Measurements from ENCODE around the gene IQCC.

The IQCC gene

DNA sequence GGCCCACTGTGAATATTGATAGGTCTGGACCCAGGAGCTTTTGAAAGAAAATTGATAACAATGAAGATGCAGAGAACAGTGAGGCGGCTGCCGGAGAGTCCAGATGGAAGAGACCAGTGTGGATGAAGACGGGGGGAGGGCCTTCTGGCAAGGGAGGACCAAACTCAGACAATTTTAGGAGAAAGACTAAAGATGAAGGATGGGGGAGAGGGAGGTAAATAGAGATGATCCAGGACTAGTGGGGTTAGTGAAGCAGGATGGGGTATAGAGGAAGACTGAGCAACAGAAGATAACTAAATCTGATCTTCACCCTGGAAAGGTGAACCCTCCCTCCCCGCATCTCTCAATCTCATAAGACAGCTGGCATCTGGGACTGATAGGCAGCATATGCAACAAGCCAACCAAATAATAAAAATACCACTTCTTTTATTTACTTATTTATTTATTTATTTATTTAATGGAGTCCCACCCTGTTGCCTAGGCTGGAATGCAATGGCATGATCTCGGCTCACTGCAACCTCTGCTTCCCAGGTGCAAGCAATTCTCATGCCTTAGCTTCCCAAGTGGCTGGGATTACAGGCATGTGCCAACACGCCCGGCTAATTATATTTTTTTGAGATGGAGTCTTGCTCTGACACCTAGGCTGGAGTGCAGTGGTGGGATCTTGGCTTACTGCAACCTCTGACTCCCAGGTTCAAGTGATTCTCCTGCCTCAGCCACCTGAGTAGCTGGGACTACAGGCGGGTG is 27.3 kb downstream of the IQCC start:
- H3K36me3 ChIP-seq (ENCODE audit: insufficient read depth, low read length) = peaks cover 71% of the 10 kb centered on the region
- H3K27me3 ChIP-seq (ENCODE audit: insufficient read depth, low read length) = no peaks in the 10 kb centered on the region
- 91% methylated on average over 8 of the region's 8 CpGs for WGBS
- no peak overlapping the region for H3K9ac ChIP-seq (ENCODE audit: low read depth, low read length)
- H3K9me3 ChIP-seq (ENCODE audit: insufficient read depth, low read depth, low read length) = no peaks in the 10 kb centered on the region
- no peak overlapping the region for H3K27ac ChIP-seq (ENCODE audit: low read depth, low read length)
- H3K4me1 ChIP-seq (ENCODE audit: insufficient read depth, low read length) = no peaks in the 10 kb centered on the region
- no peak overlapping the region for H3K4me3 ChIP-seq (ENCODE audit: low read length)

DNA sequence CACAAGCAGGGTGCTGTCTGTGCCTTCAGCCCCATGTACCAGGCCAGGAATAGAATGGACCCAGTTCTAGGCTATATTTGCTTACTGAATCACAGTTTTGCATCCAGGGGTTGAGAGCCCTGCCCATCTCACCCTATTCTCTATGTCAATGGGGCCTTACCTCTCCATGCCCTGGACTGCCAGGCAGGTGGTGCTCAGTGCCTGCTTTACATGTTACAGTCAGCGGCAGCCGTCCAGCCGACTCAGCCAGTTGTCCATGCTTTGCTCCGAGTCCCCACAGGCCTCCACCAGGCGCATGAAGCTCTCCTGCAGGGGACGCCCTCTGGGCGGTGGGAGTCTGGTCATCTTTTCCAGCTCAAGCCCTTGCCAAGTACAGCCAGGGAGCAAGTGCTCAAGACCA is 29.3 kb downstream of the IQCC start:
- H3K36me3 ChIP-seq (ENCODE audit: insufficient read depth, low read length) = peaks cover 53% of the 10 kb centered on the region
- no peak overlapping the region for H3K27ac ChIP-seq (ENCODE audit: low read depth, low read length)
- H3K4me1 ChIP-seq (ENCODE audit: insufficient read depth, low read length) = no peaks in the 10 kb centered on the region
- no peak overlapping the region for H3K9ac ChIP-seq (ENCODE audit: low read depth, low read length)
- no peaks in the 10 kb centered on the region for H3K9me3 ChIP-seq (ENCODE audit: insufficient read depth, low read depth, low read length)
- 95% methylated on average over 7 of the region's 7 CpGs for WGBS
- H3K27me3 ChIP-seq (ENCODE audit: insufficient read depth, low read length) = no peaks in the 10 kb centered on the region
- no peak overlapping the region for H3K4me3 ChIP-seq (ENCODE audit: low read length)

- 43% methylated on average over 4 of the region's 4 CpGs for WGBS
- Histone ChIP-seq H3K9me3 (ENCODE audit: insufficient read depth, low read depth, low read length) (no peaks in the 10 kb centered on the region), H3K27ac (ENCODE audit: low read depth, low read length) (no peak overlapping the region), H3K4me1 (ENCODE audit: insufficient read depth, low read length) (peaks cover 10% of the 10 kb centered on the region), H3K36me3 (ENCODE audit: insufficient read depth, low read length) (peaks cover 14% of the 10 kb centered on the region), H3K27me3 (ENCODE audit: insufficient read depth, low read length) (no peaks in the 10 kb centered on the region), H3K9ac (ENCODE audit: low read depth, low read length) (peak overlapping the region; percentile 78), H3K4me3 (ENCODE audit: low read length) (peak overlapping the region; percentile 64)
Measured at GRCh38 chr1:32239337-32239736, 33.9 kb downstream of the IQCC start.

DNA sequence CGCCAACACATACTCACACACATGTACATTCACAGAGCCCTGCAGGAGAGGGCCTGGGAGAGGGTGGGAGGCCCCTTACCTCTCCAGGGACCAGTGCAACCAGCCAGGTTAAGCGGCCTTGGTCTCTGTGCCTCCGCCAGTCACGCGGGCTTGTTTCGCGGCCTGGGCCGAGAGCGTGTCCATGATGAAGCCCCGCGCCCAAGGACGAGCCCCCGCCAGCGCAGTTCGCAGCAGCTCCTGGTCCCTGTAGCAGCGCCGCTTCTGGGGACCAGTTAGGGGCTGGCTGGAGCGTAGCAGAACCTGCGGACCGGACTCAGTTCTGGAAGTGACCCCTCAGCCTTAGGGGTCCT is 34.3 kb downstream of the IQCC start:
- Histone ChIP-seq H3K9ac (ENCODE audit: low read depth, low read length) (peak overlapping the region; percentile 78), H3K27ac (ENCODE audit: low read depth, low read length) (peak overlapping the region; percentile 67)
- WGBS = 4% methylated on average over 19 of the region's 20 CpGs

DNA sequence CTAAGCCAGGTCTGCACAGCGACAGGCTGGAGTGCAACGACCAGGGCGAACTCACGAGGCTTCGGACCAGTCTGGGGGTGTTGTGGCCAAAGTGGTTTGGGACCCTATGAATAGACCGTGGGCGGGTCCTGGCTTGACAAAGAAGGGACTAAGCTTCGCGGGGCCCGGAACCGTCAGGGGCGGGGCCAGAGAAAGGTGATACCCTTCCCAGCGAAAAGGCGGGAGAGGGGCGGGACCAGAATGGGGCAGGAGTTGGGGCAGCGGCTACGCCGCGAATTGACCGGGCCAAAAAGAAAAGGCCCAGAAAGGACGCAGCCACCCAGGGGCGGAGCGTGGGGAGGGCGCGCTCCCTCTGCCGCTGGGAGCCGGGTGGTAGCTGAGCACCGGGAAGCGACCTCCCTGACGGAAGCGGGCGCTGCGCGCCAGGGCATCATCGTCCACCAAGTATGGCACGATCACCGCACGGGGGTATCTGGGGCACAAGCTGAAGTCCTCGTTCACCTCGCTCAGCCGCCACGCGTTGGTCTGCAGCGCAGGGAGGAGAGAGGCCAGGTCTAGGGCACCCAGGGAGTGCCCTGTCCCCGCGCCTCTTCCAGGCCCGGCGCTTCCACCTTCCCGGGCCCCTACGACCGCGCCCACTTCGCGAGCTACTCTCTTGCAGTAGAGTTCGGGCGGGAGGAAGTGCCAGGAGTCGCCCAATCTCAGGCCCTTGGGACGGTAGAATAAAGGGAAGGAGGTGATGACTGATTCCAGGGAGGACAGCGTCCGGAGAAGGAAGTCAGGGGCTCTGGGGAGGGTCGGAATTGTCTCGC is 34.9 kb downstream of the IQCC start:
- under 1% methylated on average over 62 of the region's 62 CpGs for WGBS
- Histone ChIP-seq H3K4me3 (ENCODE audit: low read length) (peak overlapping the region; percentile 64), H3K9ac (ENCODE audit: low read depth, low read length) (peak overlapping the region; percentile 78), H3K4me1 (ENCODE audit: insufficient read depth, low read length) (peaks cover 10% of the 10 kb centered on the region), H3K27ac (ENCODE audit: low read depth, low read length) (peak overlapping the region; percentile 67), H3K27me3 (ENCODE audit: insufficient read depth, low read length) (no peaks in the 10 kb centered on the region), H3K9me3 (ENCODE audit: insufficient read depth, low read depth, low read length) (no peaks in the 10 kb centered on the region), H3K36me3 (ENCODE audit: insufficient read depth, low read length) (peaks cover 7% of the 10 kb centered on the region; the same call in 1 of the 2 replicates)

More for the DNA sequence above, 34.3 kb downstream of the IQCC start:
- H3K4me1 ChIP-seq (ENCODE audit: insufficient read depth, low read length) = peaks cover 10% of the 10 kb centered on the region
- H3K27me3 ChIP-seq (ENCODE audit: insufficient read depth, low read length) = no peaks in the 10 kb centered on the region
- no peaks in the 10 kb centered on the region for H3K9me3 ChIP-seq (ENCODE audit: insufficient read depth, low read depth, low read length)
- H3K4me3 ChIP-seq (ENCODE audit: low read length) = peak overlapping the region; percentile 64
- peaks cover 11% of the 10 kb centered on the region for H3K36me3 ChIP-seq (ENCODE audit: insufficient read depth, low read length)

DNA sequence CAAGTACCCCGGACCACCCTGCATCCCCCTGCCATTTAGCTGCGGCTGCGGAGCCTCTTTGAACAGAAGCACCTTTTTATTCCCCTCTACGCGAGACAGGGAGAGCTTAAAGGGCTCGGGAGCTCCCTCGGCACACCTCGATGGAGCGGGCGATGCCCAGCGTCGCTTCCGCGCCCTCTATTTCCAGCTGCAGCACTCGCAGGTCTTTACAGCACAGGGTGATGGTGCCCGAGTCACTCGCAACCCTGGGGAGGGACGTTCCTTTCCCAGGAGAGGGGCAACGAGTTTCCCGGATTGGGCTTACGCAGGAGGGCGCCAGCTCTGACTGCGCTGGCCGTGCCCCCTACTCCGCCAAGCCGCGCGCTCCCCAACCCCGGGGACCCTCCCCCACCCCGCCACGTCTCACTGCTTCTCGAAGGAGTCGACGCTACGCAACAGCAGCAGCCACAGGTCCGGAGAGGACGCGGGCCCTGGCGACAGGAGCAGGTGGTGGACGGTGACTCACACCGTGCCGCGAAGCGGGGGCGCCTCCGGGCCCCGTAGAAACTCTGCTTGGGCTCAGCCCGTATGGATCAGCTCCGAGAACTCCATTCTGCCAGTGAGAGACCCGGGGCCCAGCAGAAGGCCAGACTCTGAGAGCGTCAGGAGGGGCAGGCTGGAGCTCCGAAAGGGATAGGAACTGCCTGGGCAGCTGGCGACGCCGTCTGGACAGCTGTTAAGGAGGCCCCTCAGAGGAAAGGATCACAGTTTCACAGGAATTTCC is 35.7 kb downstream of the IQCC start:
- peak overlapping the region; percentile 65 for H3K9ac ChIP-seq (ENCODE audit: low read depth, low read length)
- H3K4me3 ChIP-seq (ENCODE audit: low read length) = peak overlapping the region; percentile 64
- 0 out of 2 replicates have a peak, but pooled peaks cover 2% of the 10 kb centered on the region for H3K36me3 ChIP-seq (ENCODE audit: insufficient read depth, low read length)
- under 1% methylated on average over 55 of the region's 55 CpGs for WGBS
- peaks cover 10% of the 10 kb centered on the region for H3K4me1 ChIP-seq (ENCODE audit: insufficient read depth, low read length)
- H3K27me3 ChIP-seq (ENCODE audit: insufficient read depth, low read length) = no peaks in the 10 kb centered on the region
- H3K9me3 ChIP-seq (ENCODE audit: insufficient read depth, low read depth, low read length) = no peaks in the 10 kb centered on the region
- H3K27ac ChIP-seq (ENCODE audit: low read depth, low read length) = peak overlapping the region; percentile 64

- peaks cover 10% of the 10 kb centered on the region for H3K4me1 ChIP-seq (ENCODE audit: insufficient read depth, low read length)
- WGBS = 35% methylated on average over 6 of the region's 7 CpGs
- peak overlapping the region; percentile 25 for H3K4me3 ChIP-seq (ENCODE audit: low read length)
- 0 out of 2 replicates have a peak overlapping the region, but pooled peaks have one; percentile 29 for H3K27ac ChIP-seq (ENCODE audit: low read depth, low read length)
- no peak overlapping the region; the same call in 1 of the 2 replicates for H3K9ac ChIP-seq (ENCODE audit: low read depth, low read length)
- H3K36me3 ChIP-seq (ENCODE audit: insufficient read depth, low read length) = no peaks in the 10 kb centered on the region
- no peaks in the 10 kb centered on the region for H3K27me3 ChIP-seq (ENCODE audit: insufficient read depth, low read length)
- no peaks in the 10 kb centered on the region for H3K9me3 ChIP-seq (ENCODE audit: insufficient read depth, low read depth, low read length)
Measured at GRCh38 chr1:32242341-32242851, 36.9 kb downstream of the IQCC start.

DNA sequence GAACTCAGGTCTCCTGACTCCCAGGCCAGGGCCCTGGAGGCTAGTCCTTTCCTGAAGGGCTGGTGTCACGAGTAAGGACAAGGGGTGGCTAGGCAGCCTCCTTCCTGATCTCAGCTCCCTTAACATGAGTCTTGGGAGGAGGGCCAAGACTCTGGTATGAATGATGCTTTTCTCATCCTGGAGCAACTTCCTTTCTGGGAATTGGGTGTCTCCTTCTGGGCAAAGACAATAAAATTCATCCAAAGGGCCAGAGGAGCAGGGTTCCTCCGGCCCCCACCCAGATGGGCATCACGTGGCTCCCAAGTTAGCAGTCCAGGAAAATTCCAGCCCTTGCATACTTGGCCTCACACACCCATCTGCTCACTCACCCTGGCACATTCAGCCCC is 41.4 kb downstream of the IQCC start, which contains the start of gene FAM167B:
FAM167B (plus strand) TSS at position 335 of the 386 bp plus-strand sequence. CDS start 200 bp downstream, outside the sequence.
- Histone ChIP-seq H3K36me3 (ENCODE audit: insufficient read depth, low read length) (no peaks in the 10 kb centered on the region), H3K4me3 (ENCODE audit: low read length) (no peak within 1 kb of the TSS), H3K27me3 (ENCODE audit: insufficient read depth, low read length) (no peaks in the 10 kb centered on the region), H3K27ac (ENCODE audit: low read depth, low read length) (no peak within 1 kb of the TSS), H3K9me3 (ENCODE audit: insufficient read depth, low read depth, low read length) (no peaks in the 10 kb centered on the region), H3K4me1 (ENCODE audit: insufficient read depth, low read length) (peaks cover 20% of the 10 kb centered on the region), H3K9ac (ENCODE audit: low read depth, low read length) (no peak within 1 kb of the TSS)
- WGBS = 92% methylated on average over 3 of the region's 3 CpGs

- WGBS = 92% methylated on average over 12 of the region's 12 CpGs
- Histone ChIP-seq H3K9me3 (ENCODE audit: insufficient read depth, low read depth, low read length) (no peaks in the 10 kb centered on the region), H3K4me1 (ENCODE audit: insufficient read depth, low read length) (peaks cover 17% of the 10 kb centered on the region), H3K27me3 (ENCODE audit: insufficient read depth, low read length) (no peaks in the 10 kb centered on the region), H3K36me3 (ENCODE audit: insufficient read depth, low read length) (no peaks in the 10 kb centered on the region), H3K9ac (ENCODE audit: low read depth, low read length) (no peak overlapping the region), H3K4me3 (ENCODE audit: low read length) (no peak overlapping the region), H3K27ac (ENCODE audit: low read depth, low read length) (no peak overlapping the region)
Measured at GRCh38 chr1:32247452-32247851, 42.0 kb downstream of the IQCC start.

DNA sequence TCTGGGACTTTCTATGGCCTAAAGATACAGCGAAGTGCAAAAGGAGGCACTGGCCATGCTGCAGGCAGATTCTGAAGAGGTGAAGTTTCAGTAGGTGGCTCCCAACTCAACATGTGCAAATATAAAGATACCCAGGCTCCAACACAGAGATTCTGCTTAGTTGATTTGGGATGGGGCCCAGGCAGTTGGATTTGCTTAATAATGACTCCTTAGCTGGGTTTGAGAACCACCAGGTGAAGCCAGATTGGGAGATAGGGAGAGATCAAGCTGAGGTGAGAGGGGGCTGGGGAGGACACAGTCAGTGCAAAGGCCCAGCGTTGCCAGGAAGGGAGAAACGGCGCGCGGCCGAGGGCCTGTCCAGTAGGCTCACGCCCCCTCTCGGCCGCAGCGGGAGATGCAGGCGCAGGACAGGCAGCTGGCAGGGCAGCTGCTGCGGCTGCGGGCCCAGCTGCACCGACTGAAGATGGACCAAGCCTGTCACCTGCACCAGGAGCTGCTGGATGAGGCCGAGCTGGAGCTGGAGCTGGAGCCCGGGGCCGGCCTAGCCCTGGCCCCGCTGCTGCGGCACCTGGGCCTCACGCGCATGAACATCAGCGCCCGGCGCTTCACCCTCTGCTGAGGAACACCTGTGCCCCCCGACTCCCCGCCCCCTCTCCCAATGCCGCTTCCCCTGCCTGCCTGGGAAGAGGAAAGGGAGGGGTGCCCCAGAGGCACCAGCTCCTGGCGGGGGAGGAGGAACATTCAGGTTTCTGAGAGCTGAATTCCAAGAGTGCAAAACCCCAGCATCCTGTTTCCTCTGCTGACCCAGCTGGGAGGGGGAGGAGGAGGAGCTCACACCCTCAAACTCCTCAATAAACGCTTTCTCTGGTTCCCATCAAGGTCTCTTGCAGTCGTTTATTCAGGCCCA is 42.8 kb downstream of the IQCC start:
- Histone ChIP-seq H3K9me3 (ENCODE audit: insufficient read depth, low read depth, low read length) (no peaks in the 10 kb centered on the region), H3K27ac (ENCODE audit: low read depth, low read length) (peak overlapping the region; percentile 63; the same call in 1 of the 2 replicates), H3K27me3 (ENCODE audit: insufficient read depth, low read length) (no peaks in the 10 kb centered on the region), H3K9ac (ENCODE audit: low read depth, low read length) (no peak overlapping the region), H3K36me3 (ENCODE audit: insufficient read depth, low read length) (no peaks in the 10 kb centered on the region), H3K4me1 (ENCODE audit: insufficient read depth, low read length) (peaks cover 13% of the 10 kb centered on the region), H3K4me3 (ENCODE audit: low read length) (peak overlapping the region; percentile 46)
- 7% methylated on average over 27 of the region's 31 CpGs for WGBS

Data from HUES64 (cell line).